ENCODE results near the gene DEDD.
"Not testable (repeated sequence)": the region's sequence is repeated elsewhere in the genome, so short reads cannot be mapped to it uniquely, and the experiment has no call there.

Gene DEDD

DNA sequence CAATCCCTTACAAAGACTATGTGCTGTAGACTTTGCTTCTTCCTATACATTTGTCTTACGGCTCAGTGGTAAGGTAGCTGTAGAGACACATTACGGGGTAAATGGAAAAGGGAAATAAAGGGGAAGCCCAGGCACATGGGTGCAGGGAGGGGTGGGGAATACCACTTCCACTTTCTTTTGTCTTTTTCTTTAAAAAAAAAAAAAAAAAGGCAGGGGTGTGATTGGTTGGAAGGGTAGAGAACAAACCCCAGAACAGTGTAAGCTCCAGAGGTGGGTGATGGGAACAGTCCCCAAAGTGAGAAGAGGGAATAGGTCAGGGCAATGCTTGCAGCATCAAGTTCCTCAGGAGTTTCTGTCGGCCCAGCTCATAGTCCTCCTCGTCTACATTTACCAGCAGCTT, 10.6 kb downstream of the DEDD start:
- DNase-seq = no peak

GRCh38 chr1:161121042-161121650, 11.3 kb downstream of the DEDD start:
- DNase-seq = no peak

GRCh38 chr1:161119092-161119903, 13.2 kb downstream of the DEDD start:
- peak; percentile 61 for DNase-seq

DNA sequence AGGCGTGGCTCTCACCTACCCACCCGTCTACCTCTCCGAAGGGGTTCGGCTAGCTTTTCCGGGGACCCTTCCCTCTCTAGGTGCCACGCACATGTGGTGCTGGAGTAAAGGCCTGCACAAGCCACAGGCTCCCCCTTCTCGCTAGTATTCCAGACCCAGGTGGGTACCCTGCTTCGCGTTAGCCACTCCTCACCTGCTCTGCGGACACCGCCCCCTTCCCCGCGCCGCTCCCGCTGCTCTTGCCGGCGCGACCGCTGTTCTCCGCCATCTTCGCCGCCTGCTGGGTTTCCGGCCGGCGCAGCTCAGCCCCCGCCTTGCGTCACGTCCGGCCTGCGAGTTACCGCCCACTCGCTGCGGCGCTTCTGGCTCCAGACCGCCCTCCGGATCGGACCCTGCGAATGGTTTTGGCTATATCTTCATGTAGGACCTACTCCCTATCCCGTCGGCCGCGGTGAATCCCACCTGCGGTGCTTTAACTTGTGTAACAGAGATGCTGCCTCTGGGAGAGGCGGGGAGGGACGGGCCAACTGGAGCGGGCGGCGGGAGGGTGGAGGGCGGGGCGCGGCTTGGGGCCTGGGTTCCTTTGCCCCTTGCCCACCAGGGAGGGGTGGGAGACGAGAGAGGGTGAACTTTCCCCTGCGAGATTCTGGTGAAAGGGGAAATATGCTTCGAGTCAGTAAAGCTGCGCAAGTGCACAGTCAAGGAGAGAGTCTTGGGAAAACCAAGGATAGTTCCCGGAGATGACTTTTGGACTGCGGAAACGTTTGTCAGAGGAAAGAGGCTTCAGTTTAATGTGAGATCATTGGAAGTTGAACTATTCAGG, 14.5 kb downstream of the DEDD start, which contains the start of the genes NIT1 and PFDN2:
NIT1 (plus strand) TSS at position 347 of the 823 bp plus-strand sequence; CDS start at position 419, 72 bp downstream.
PFDN2 (minus strand) TSS at position 279 of the 823 bp plus-strand sequence; CDS start at position 268, 11 bp downstream.
- DNase-seq = peak; percentile 75

DNA sequence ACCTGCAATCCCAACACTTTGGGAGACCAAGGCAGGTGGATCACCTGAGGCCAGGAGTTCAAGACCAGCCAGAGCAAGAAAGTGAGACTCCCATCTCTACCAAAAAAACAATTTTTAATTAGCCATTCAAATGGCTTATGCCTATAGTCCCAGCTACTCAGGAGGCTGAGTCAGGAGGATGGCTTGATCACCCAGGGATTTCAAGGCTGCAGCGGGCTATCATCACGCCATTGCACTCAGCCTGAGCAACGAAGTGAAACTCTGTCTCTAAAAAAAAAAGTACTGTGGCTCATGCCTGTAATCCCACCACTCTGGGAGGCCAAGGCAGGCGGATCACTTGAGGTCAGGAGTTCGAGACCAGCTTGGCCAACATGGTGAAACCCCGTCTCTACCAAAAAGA, 16.5 kb downstream of the DEDD start:
- DNase-seq = not testable (repeated sequence)

GRCh38 chr1:161115132-161115711, 17.2 kb downstream of the DEDD start:
- DNase-seq = peak; percentile 79

DNA sequence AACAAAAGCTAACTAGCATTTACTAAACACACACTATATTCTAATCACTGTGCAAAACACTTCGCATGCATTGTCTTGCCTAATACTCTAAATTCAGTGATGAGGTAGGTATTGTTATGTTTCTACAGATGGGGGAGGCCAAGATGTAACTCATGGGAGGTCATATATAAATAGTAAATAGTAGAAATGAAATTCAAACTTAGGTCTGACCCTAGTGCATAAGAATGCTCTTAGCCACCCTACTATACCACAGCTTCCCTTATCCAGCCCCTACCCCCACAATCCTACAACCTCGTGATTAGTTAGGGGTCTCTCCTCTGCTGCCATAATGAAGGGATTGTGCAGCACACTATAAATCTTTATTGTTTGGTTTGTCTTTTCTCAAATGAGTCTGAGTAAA, 17.9 kb downstream of the DEDD start:
- no peak for DNase-seq

GRCh38 chr1:161113915-161114314, 18.6 kb downstream of the DEDD start:
- no peak for DNase-seq

DNA sequence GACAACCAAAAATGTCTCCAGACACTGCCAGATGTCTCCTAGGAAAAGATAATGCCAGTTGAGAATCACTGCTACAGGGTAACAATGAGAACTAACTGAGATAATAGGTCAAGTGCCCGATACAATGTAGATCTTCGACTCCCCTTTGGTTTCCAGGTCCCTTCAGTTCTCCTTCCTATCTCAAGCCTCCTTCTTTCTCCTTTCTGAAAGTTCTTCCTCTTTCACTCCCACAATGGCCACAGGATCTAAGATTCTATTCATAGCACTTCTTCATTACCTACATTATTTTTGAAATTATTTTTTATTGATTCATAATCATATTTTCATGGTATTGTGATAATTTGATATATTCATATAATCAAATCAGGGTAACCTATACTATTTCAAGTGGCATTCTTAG, 20.9 kb downstream of the DEDD start:
- no peak for DNase-seq

GRCh38 chr1:161111117-161111516, 21.4 kb downstream of the DEDD start:
- no peak for DNase-seq

DNA sequence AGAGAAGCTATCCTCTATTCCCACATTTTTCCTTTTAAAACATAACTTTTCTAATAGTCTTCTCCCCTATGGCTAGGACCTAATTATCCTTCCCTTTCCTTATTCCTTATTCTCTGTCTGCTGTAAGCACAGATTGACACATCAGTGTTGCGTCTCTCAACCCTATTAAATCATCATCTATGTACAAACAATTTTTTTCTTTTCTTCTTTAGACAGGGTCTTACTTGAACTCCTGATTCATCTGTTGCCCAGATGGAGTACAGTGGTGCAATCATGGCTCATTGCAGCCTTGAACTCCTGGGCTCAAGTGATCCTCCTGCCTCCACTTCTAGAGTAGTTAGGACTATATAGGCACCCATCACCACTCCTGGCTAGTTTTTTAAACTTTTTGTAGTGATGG, 26.0 kb downstream of the DEDD start:
- DNase-seq = no peak

- no peak for DNase-seq
Measured at GRCh38 chr1:161100556-161100955, 31.9 kb downstream of the DEDD start.

- DNase-seq = no peak
Measured at GRCh38 chr1:161099090-161099802, 33.2 kb downstream of the DEDD start.

DNA sequence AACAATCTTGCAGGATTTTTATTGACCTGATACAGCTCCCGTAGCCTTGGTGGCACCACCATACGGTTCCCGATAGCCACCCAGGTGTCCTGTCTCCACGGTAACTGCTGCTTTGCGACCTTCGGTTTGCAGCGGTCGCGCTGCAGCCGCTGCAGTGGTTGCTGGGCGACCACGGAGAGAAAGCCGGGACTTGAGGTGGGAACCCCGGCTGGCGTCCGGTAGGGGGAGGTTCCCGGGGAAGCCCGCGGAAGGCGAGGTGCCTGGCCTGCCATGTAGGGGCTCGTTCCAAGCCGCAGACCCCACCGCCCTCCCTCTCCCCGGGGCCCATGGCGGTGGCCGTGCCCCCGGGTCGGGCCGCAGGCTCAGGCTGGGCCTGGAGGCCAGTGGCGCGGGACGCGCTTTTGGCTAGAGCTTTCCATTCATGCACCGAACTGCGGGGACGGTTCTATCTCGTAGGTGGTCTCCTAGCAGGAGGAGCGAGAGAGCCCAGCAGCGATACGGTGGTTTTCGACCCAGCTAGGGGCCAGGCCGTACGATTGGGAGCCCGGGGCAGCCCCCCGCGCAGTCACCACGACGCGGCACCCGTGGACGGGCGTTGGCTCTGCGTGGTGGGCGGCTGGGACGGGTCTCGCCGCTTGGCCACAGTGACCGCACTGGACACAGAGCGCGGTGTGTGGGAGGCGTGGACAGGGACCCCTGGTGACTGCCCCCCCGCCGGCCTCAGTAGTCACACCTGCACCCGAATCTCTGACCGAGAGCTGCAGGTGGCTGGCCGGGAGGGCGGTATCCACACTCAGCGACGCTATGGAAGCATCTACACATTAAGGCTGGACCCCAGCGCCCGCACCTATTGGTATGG, 34.0 kb downstream of the DEDD start, which contains the start of gene KLHDC9:
KLHDC9 (plus strand) TSS at position 152 of the 859 bp plus-strand sequence; CDS start at position 327, 175 bp downstream.
- DNase-seq = peak; percentile 75

DNA sequence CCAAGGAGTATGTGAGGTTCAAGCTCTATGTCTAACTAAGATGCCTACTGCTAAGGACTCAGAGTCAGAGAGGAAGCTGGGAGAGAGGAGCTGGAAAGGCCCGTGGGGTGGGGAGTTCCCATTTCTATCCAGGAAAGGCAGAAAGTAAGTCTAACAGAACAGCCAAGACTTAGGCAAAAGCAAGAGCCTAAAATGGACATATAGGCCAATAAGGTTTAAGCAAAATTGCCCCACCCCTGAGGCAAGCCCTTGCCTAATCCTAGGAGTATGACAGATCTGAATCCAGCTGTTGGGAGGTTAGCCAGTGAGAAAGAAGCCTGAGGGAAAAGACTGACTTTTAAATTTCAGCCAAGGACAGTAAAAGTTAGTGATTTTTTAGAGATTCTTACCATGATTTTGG, 35.9 kb downstream of the DEDD start:
- no peak for DNase-seq

GRCh38 chr1:161096015-161096414, 36.5 kb downstream of the DEDD start:
- no peak for DNase-seq

GRCh38 chr1:161095230-161095629, 37.2 kb downstream of the DEDD start:
- no peak for DNase-seq

DNA sequence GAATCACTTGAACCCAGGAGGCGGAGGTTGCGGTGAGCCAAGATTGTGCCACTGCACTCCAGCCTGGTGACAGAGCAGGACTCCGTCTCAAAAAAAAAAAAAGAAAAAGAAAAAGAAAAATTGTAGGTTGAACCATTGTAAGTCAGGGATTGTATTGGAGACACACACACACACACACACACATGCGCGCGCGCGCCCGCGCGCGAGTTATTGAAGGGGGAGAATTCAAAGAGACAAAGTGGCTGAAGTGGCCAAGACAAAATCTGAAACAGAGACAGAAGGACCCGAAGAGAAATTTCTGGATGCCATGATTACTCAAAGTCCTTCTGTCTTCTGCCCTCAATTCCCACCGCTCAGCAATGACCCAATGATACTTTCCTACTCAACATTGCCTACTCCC, 38.0 kb downstream of the DEDD start:
- no peak for DNase-seq

DNA sequence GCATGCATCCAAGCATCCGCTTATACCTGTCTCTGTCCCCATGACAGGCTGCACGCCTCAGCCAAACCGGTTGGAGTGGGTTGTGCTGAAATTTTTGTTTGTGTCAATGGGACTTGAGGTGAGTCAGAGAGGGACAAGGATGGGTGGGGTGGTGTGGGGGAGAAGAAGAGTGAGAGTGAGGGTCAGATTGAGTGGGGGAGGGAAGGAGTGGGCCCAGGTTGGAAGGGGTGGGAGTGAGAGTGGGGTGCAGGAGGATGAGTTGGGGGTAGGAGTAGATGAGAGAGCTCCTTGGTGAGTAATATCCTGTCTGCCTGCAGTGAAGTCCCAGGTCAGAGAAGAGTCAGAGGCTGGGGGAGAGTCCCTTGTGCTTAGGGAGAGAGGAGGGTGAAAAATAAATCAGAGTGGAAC, 39.8 kb downstream of the DEDD start:
- peak; percentile 59 for DNase-seq

GRCh38 chr1:161091796-161092507, 40.5 kb downstream of the DEDD start:
- DNase-seq = peak; percentile 45
